ENCODE data around the gene DNTT. TPM values are rescaled to one million over a fixed set of nuclear protein-coding genes. Genes with fewer than 3 reads are reported as not detected.

The DNTT gene
- total RNA-seq, 6 experiments from 2014 or later: not detected

DNA sequence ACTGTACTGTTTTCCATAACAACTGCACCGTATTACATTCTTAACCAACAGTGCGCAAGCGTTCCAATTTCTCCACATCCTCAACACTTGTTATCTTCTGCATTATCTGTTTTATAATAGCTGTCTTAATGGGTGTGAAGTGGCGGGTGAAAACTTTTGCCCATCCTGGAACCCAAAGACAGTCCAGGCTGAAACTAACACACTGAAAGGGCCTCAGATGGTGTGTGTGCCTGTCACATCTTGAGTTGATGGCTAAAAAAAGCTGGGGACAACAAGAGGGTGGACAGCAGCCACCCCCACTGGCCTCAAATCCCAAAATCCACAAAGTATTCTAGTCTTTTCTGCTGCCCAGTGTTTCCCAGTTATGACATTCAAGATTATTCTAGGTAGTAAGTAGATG, 35.1 kb downstream of the DNTT start:
- Histone ChIP-seq H3K27me3 (no peaks in the 10 kb centered on the region), H3K36me3 (no peaks in the 10 kb centered on the region), H3K9me3 (no peaks in the 10 kb centered on the region), H3K4me3 (no peak overlapping the region), H3K4me1 (peaks cover 0 to 18% (median 0%) of the 10 kb centered on the region in 4 donors), H3K27ac (no peak overlapping the region)
- DNase-seq (no peak), ATAC-seq (no peak)
- intact Hi-C loops (cut with DNase I): no loop called here
- 91% methylated on average over 4 of the region's 4 CpGs for WGBS (ENCODE audit: insufficient coverage, low coverage, low lambda C conversion rate, missing lambda C conversion rate)
- TF ChIP-seq POLR2A (IDR thresholded peaks at IDR 0.05): no peak
- TF ChIP-seq, protein P1, sequence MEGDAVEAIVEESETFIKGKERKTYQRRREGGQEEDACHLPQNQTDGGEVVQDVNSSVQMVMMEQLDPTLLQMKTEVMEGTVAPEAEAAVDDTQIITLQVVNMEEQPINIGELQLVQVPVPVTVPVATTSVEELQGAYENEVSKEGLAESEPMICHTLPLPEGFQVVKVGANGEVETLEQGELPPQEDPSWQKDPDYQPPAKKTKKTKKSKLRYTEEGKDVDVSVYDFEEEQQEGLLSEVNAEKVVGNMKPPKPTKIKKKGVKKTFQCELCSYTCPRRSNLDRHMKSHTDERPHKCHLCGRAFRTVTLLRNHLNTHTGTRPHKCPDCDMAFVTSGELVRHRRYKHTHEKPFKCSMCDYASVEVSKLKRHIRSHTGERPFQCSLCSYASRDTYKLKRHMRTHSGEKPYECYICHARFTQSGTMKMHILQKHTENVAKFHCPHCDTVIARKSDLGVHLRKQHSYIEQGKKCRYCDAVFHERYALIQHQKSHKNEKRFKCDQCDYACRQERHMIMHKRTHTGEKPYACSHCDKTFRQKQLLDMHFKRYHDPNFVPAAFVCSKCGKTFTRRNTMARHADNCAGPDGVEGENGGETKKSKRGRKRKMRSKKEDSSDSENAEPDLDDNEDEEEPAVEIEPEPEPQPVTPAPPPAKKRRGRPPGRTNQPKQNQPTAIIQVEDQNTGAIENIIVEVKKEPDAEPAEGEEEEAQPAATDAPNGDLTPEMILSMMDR (IDR thresholded peaks at IDR 0.05): no peak

DNA sequence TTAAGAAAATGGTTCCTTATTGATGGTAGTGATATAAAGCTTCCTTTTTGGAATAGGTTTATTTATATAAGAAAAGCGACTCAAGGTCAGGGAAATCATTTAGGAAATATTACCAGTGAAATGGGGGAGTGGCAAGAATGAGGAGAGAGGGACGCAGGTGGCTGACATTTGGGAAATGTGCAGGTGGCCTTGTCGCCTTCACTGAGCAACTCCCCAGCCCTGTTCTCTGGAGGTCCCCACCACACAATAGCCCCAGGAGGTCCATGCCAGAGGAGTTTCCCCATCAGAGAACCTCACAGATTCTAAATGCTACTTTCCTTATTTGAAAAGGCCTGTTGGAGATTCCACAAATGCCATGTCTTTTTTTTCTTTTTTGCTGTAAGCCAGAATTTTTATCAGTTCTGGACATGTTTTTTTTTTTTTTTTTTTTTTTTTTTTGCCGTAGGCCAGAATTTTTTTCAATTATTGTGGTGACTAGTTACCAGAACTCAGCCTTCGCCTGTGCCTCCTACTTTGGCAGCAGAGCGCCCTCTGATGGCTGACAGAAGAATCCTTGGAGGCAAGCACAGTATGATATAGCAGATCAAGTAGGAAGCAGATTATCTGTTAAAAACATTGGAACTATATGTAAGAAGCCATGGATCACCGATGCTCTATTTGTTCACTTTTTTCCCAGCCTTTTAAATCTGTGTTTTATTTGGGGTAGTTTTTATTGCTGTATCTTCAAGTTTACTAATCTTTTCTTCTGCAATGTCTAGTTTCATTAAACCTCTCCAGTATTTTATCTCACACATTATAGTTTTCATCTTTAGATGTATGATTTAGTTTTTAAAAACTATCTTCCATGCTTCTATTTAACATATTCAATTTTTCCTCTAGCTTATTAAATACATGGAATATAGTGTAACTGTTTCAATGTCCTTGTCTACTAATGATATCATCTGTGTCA, 36.0 kb downstream of the DNTT start:
- 41% methylated on average over 7 of the region's 7 CpGs for WGBS (ENCODE audit: insufficient coverage, low coverage, low lambda C conversion rate, missing lambda C conversion rate)
- H3K9me3 ChIP-seq: no peaks in the 10 kb centered on the region
- H3K36me3 ChIP-seq: no peaks in the 10 kb centered on the region
- intact Hi-C loops (cut with DNase I): no loop called here
- H3K4me3 ChIP-seq: no peak overlapping the region
- H3K4me1 ChIP-seq: peaks cover 0 to 14% (median 0%) of the 10 kb centered on the region in 4 donors
- H3K27me3 ChIP-seq: no peaks in the 10 kb centered on the region
- ATAC-seq (peak; percentile 48 to 71 (median 62)), DNase-seq (peak in 1 of 3 donors; percentile 35)
- no peak overlapping the region for H3K27ac ChIP-seq
- no peak for TF ChIP-seq POLR2A (IDR thresholded peaks at IDR 0.05)
- TF ChIP-seq, protein P1 (IDR thresholded peaks at IDR 0.05): peak; percentile 30 to 69 (median 47)

DNA sequence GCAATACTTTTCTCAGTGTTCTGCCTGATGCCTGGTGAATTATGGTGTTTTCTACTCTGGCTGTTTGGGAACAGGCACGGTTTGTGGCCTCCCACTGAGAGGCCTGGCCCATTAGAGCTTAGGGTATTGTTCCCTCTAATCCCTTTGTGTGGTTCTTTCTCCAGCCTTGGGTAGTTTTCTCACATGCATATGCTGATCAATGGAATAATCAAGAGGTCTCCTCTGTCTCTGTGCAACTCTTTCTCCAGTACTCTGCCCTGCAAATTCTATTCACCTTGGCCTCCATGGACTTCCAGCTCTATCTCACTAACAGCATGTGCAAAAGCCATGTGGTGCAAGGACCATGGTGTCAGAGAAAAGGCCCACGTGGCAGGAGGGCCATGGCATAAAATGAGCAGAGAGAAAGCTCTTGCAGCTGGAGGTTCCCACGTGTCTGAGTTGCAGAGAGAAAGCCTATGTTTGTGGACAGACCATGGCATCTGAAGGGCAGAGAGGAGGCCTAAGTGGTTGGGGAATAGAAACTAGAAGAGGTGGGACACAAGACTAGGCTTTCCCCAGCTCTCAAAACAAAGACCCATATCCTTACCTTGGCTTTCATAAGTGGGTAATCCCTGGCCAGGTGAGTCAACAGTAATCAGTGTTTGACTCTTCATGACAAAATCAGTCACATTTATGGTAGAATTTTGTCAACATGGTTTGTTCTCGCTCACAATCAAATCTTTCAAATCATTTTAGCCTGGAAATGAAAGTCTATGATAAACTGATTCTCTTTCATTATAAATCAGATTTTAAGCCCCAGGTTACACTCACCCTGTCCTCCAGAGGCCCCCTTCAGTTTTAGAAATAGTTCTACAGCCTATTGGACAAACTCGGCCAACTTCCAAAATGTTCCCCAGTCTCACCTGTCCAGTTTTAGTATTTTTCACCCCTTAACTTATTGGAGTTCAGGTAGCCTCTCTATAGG, 37.3 kb downstream of the DNTT start:
- H3K9me3 ChIP-seq: no peaks in the 10 kb centered on the region
- H3K27ac ChIP-seq: no peak overlapping the region
- 69% methylated on average over 5 of the region's 5 CpGs for WGBS (ENCODE audit: insufficient coverage, low coverage, low lambda C conversion rate, missing lambda C conversion rate)
- no peak overlapping the region for H3K4me3 ChIP-seq
- H3K36me3 ChIP-seq: no peaks in the 10 kb centered on the region
- H3K4me1 ChIP-seq: peaks cover 0 to 14% (median 0%) of the 10 kb centered on the region in 4 donors
- TF ChIP-seq POLR2A (IDR thresholded peaks at IDR 0.05): no peak
- TF ChIP-seq, protein P1 (IDR thresholded peaks at IDR 0.05): no peak
- H3K27me3 ChIP-seq: no peaks in the 10 kb centered on the region
- intact Hi-C loops (cut with DNase I): no loop called here
- DNase-seq: no peak
- peak in 1 of 4 donors; percentile 34 for ATAC-seq

GRCh38 chr10:96342402-96342801, 38.2 kb downstream of the DNTT start:
- intact Hi-C loops (cut with DNase I): no loop called here
- Histone ChIP-seq H3K4me1 (peaks cover 0 to 14% (median 0%) of the 10 kb centered on the region in 4 donors), H3K27ac (no peak overlapping the region), H3K4me3 (no peak overlapping the region), H3K36me3 (no peaks in the 10 kb centered on the region), H3K9me3 (no peaks in the 10 kb centered on the region), H3K27me3 (no peaks in the 10 kb centered on the region)
- DNase-seq: no peak
- ATAC-seq: peak in 3 of 4 donors; percentile 34 to 54 (median 50)
- 36% methylated on average over 4 of the region's 4 CpGs for WGBS (ENCODE audit: insufficient coverage, low coverage, low lambda C conversion rate, missing lambda C conversion rate)
- no peak for TF ChIP-seq POLR2A (IDR thresholded peaks at IDR 0.05)
- TF ChIP-seq, protein P1 (IDR thresholded peaks at IDR 0.05): no peak

Data from right lobe of liver (tissue), 6 donors.